HepG2 (cell line): ENCODE measurements around the gene TVP23A. TPM values are rescaled to one million over a fixed set of nuclear protein-coding genes. Genes with fewer than 3 reads are reported as not detected.

Experiments used
- ARNTL ChIP-seq: sonication (generic); formaldehyde crosslinking; IDR thresholded peaks from 2 replicates; pipeline ENCODE4 v1.4.0; 2020; ENCODE audit warnings: mild to moderate bottlenecking, missing genetic modification reagents
- FOXP1 ChIP-seq, 2 experiments: fragments of 450-650 bp in 1 of 2; IDR thresholded peaks; 2 replicates each; pipeline ENCODE4 v1.6.1; 2017 to 2018; ENCODE audit warnings: antibody characterized with exemption in 1 of 2
- GMEB2 ChIP-seq: IDR thresholded peaks from 2 replicates; pipeline ENCODE4 v1.6.1; 2016; ENCODE audit warnings: missing biosample characterization, missing genetic modification reagents, low read depth
- HOXA3 ChIP-seq: sonication (generic); formaldehyde crosslinking; IDR thresholded peaks from 2 replicates; pipeline ENCODE4 v1.5.0; 2020; ENCODE audit warnings: missing genetic modification reagents
- HOXD1 ChIP-seq: sonication (generic); formaldehyde crosslinking; IDR thresholded peaks from 2 replicates; pipeline ENCODE4 v1.5.0; 2020; ENCODE audit warnings: missing genetic modification reagents
- NCOA1 ChIP-seq: sonication (generic); formaldehyde crosslinking; IDR thresholded peaks from 2 replicates; pipeline ENCODE4 v1.9.0; 2021; ENCODE audit warnings: missing genetic modification reagents
- NFIC ChIP-seq: IDR thresholded peaks from 2 replicates; pipeline ENCODE4 v1.6.1; 2012; ENCODE audit warnings: mild to moderate bottlenecking, low read length, inconsistent platforms
- PRMT3 ChIP-seq: sonication (generic); formaldehyde crosslinking; IDR thresholded peaks from 2 replicates; pipeline ENCODE4 v1.8.1; 2022; ENCODE audit warnings: low read depth, mild to moderate bottlenecking, moderate library complexity, missing genetic modification reagents, borderline replicate concordance
- RBM39 ChIP-seq: fragments of 200-400 bp; formaldehyde crosslinking; IDR thresholded peaks from one replicate; pipeline ENCODE4 v1.6.1; 2018; ENCODE audit warnings: antibody characterized with exemption, mild to moderate bottlenecking, low read depth, low read length; ENCODE audit not compliant: poor library complexity, severe bottlenecking
- RORA ChIP-seq: sonication (generic); formaldehyde crosslinking; IDR thresholded peaks from 2 replicates; pipeline ENCODE4 v1.5.0; 2020; ENCODE audit warnings: mild to moderate bottlenecking, missing genetic modification reagents, moderate library complexity
- SMAD3 ChIP-seq: sonication (generic); formaldehyde crosslinking; IDR thresholded peaks from 2 replicates; pipeline ENCODE4 v1.4.0; 2020; ENCODE audit warnings: missing genetic modification reagents
- TIGD3 ChIP-seq: sonication (generic); formaldehyde crosslinking; IDR thresholded peaks from 2 replicates; pipeline ENCODE4 v1.5.1; 2020; ENCODE audit warnings: mild to moderate bottlenecking, missing genetic modification reagents, borderline replicate concordance
- USF2 ChIP-seq, 2 experiments: sonication (generic) in 1 of 2; formaldehyde crosslinking in 1 of 2; IDR thresholded peaks; 2 replicates each; pipeline versions ENCODE4 v1.5.1 to v1.6.1; 2011 to 2020; ENCODE audit warnings: borderline replicate concordance in 1 of 2, low read depth in 1 of 2, low read length in 1 of 2, mild to moderate bottlenecking in 1 of 2, missing genetic modification reagents in 1 of 2, moderate library complexity in 1 of 2
- ZFP36 ChIP-seq: fragments of 150-350 bp; IDR thresholded peaks from 2 replicates; pipeline ENCODE4 v1.6.1; 2018; ENCODE audit warnings: borderline replicate concordance, low read length, low read depth; ENCODE audit not compliant: partially characterized antibody
- ZFY ChIP-seq: sonication (generic); formaldehyde crosslinking; IDR thresholded peaks from 2 replicates; pipeline ENCODE4 v1.4.0; 2020; ENCODE audit warnings: missing genetic modification reagents
- ZNF281 ChIP-seq: sonication (generic); formaldehyde crosslinking; IDR thresholded peaks from 2 replicates; pipeline ENCODE4 v1.4.0; 2020; ENCODE audit warnings: missing genetic modification reagents, borderline replicate concordance
- ZNF713 ChIP-seq: sonication (generic); formaldehyde crosslinking; IDR thresholded peaks from 2 replicates; pipeline ENCODE4 v1.4.0; 2020; ENCODE audit warnings: mild to moderate bottlenecking, missing genetic modification reagents
- ZNF737 ChIP-seq: sonication (generic); formaldehyde crosslinking; IDR thresholded peaks from 2 replicates; pipeline ENCODE4 v1.5.0; 2020; ENCODE audit warnings: missing genetic modification reagents, mild to moderate bottlenecking, borderline replicate concordance
- ZNF75D ChIP-seq: sonication (generic); formaldehyde crosslinking; IDR thresholded peaks from 2 replicates; pipeline ENCODE4 v1.8.1; 2023; ENCODE audit warnings: missing genetic modification reagents, mild to moderate bottlenecking, borderline replicate concordance
- polyA plus RNA-seq, 8 experiments: library from polyadenylated mRNA; depleted of rRNA in 3 of 8; stranded (reverse) in 7 of 8; unstranded in 1 of 8; fragments of >200 nt; fragmentation: Illumina TruSeq in 4 of 8; extraction: Trizol in 4 of 8; gene quantifications; 2 replicates each; pipeline versions ENCODE4 v1.2.1 to v1.2.3, GENCODE V29; 2011 to 2016; ENCODE audit warnings: low read depth in 4 of 8, missing spikeins in 1 of 8, mixed read lengths in 1 of 8; ENCODE audit not compliant: insufficient read depth in 1 of 8
- total RNA-seq, 5 experiments: library from RNA; depleted of rRNA; stranded (reverse); fragments of >200 nt; fragmentation: Illumina TruSeq; extraction: Trizol; gene quantifications; 2 replicates each; pipeline ENCODE4 v1.2.3, GENCODE V29; 2016; ENCODE audit warnings: low read depth in 1 of 5
- TF ChIP-seq, protein P1 (sequence below): IDR thresholded peaks from 2 replicates; pipeline ENCODE4 v1.6.1; 2016; ENCODE audit warnings: missing genetic modification reagents, missing compliant biosample characterization
- TF ChIP-seq, protein P2 (sequence below): sonication (generic); formaldehyde crosslinking; conservative IDR thresholded peaks from 2 replicates; pipeline ENCODE4 v1.4.0; 2020; ENCODE audit warnings: missing genetic modification reagents

Gene TVP23A
- total and polyA plus RNA-seq, 2 of the 13 experiments (the other 11 are each of a cell fraction or from before 2014, with no cell fraction given), result not detected

DNA sequence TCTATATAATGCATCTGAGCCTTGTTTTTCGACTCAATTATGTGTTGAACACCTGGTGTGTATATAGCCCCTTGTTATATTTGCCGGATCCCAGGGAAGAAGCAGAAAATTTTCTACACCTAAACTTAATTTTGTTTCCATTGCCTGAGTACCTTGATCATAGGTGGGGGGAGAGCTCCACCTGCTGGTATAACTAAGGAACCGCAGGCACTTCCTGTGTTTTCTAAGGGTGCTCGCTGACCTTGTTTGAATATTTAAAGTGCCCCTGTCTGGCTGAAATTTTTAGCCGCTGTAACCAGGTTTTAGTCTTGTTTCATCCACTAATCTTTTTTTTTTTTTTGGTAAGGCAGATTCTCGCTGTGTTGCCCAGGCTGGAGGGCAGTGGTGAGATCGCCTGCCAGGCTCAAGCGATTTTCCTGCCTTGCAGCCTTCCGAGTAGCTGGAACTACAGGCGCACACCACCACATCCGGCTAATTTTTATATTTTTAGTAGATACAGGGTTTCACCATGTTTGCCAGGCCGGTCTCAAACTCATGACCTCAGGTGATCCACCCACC lies 81.4 kb downstream of the TVP23A start (continued):
- TF ChIP-seq ZNF737 (CRISPR knock-in tag) (no peak), ZFP36 (no peak), ARNTL (CRISPR knock-in tag) (no peak), HOXD1 (CRISPR knock-in tag) (no peak), USF2 (IDR thresholded peaks at IDR 0.05; ENCODE audit: low read depth, low read length) (no peak), USF2 (CRISPR knock-in tag; IDR thresholded peaks at IDR 0.05; ENCODE audit: borderline replicate concordance) (no peak), RORA (CRISPR knock-in tag) (no peak), FOXP1 (IDR thresholded peaks at IDR 0.05) (no peak), FOXP1 (CRISPR knock-in tag; IDR thresholded peaks at IDR 0.05) (no peak), ZNF281 (CRISPR knock-in tag) (no peak), NFIC (no peak), SMAD3 (CRISPR knock-in tag) (no peak), NCOA1 (no peak), ZNF75D (CRISPR knock-in tag) (no peak), HOXA3 (CRISPR knock-in tag) (no peak), RBM39 (no peak), ZFY (CRISPR knock-in tag) (no peak), PRMT3 (no peak), ZNF713 (CRISPR knock-in tag) (no peak), TIGD3 (CRISPR knock-in tag) (no peak), GMEB2 (CRISPR knock-in tag) (no peak)
- TF ChIP-seq, protein P1, sequence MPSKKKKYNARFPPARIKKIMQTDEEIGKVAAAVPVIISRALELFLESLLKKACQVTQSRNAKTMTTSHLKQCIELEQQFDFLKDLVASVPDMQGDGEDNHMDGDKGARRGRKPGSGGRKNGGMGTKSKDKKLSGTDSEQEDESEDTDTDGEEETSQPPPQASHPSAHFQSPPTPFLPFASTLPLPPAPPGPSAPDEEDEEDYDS (CRISPR knock-in tag), result no peak
- TF ChIP-seq, protein P2, sequence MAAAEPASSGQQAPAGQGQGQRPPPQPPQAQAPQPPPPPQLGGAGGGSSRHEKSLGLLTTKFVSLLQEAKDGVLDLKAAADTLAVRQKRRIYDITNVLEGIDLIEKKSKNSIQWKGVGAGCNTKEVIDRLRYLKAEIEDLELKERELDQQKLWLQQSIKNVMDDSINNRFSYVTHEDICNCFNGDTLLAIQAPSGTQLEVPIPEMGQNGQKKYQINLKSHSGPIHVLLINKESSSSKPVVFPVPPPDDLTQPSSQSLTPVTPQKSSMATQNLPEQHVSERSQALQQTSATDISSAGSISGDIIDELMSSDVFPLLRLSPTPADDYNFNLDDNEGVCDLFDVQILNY (CRISPR knock-in tag), result no peak
